OCI-LY7 (cell line): ENCODE results near the gene LMAN2L. TPM values are rescaled to one million over a fixed set of nuclear protein-coding genes. Genes with fewer than 3 reads are reported as not detected.
"Not testable (repeated sequence)": the region's sequence is repeated elsewhere in the genome, so short reads cannot be mapped to it uniquely, and the experiment has no call there.

Experiments
- BruUV-seq: library from RNA; stranded (reverse); fragments of 400-500 nt; replicated peaks from 2 replicates; lab custom pipeline; 2021; lab: Mats Ljungman, UMichigan
- CTCF ChIA-PET: fragments of 300-600 bp; sonication (Branson Sonifier 250); formaldehyde crosslinking; loops from one replicate; lab custom pipeline; 2022; ENCODE audit warnings: antibody characterized with exemption; ENCODE audit not compliant: unreplicated experiment; lab: Charles Lee
- POLR2A ChIA-PET: fragments of 300-600 bp; sonication (Branson Sonifier 250); formaldehyde crosslinking; loops from one replicate; lab custom pipeline; 2022; ENCODE audit warnings: antibody characterized with exemption; lab: Charles Lee
- DNase-seq: peaks from one replicate; pipeline ENCODE4 v3.0.0-alpha.2; 2015; ENCODE audit warnings: low spot score
- H2AFZ ChIP-seq: fragments of 200-600 bp; sonication (generic), shearing (Covaris generic); 2 replicates; pipeline ENCODE4 v1.6.1; 2014; ENCODE audit warnings: mild to moderate bottlenecking, antibody characterized with exemption, low read length, moderate library complexity
- H3K27ac ChIP-seq: fragments of 200-600 bp; sonication (generic); 2 replicates; pipeline ENCODE4 v1.5.1; 2014; ENCODE audit warnings: mixed run types, low read depth, mild to moderate bottlenecking, moderate library complexity, low read length, inconsistent platforms; ENCODE audit not compliant: poor library complexity, severe bottlenecking
- H3K36me3 ChIP-seq: fragments of 200-600 bp; sonication (generic); 2 replicates; pipeline ENCODE4 v1.6.1; 2014; ENCODE audit warnings: mild to moderate bottlenecking, antibody characterized with exemption, low read length, moderate library complexity, mixed read lengths; ENCODE audit not compliant: insufficient read depth
- H3K4me1 ChIP-seq: fragments of 200-600 bp; sonication (generic); 2 replicates; pipeline ENCODE4 v1.5.1; 2014; ENCODE audit warnings: mild to moderate bottlenecking, low read length; ENCODE audit not compliant: insufficient read depth, poor library complexity, severe bottlenecking
- H3K4me2 ChIP-seq: fragments of 200-600 bp; sonication (generic); 2 replicates; pipeline ENCODE4 v1.6.1; 2014; ENCODE audit warnings: mild to moderate bottlenecking, low read length
- H3K4me3 ChIP-seq: fragments of 200-600 bp; sonication (generic); 2 replicates; pipeline ENCODE4 v1.5.1; 2014; ENCODE audit warnings: mild to moderate bottlenecking, low read depth, low read length; ENCODE audit not compliant: poor library complexity, severe bottlenecking
- H3K79me2 ChIP-seq: fragments of 200-600 bp; sonication (generic); 2 replicates; pipeline ENCODE4 v1.6.1; 2016; ENCODE audit warnings: low read depth, mild to moderate bottlenecking, low read length, moderate library complexity, mixed read lengths; ENCODE audit not compliant: insufficient read depth
- H3K9me2 ChIP-seq: fragments of 200-600 bp; sonication (generic); 2 replicates; pipeline ENCODE4 v1.6.1; 2016; ENCODE audit warnings: mild to moderate bottlenecking, low read length, mixed read lengths; ENCODE audit not compliant: insufficient read depth
- H3K9me3 ChIP-seq: fragments of 200-600 bp; sonication (generic); 2 replicates; pipeline ENCODE4 v1.6.1; 2014; ENCODE audit warnings: mild to moderate bottlenecking, mixed run types, low read length, mixed read lengths
- H4K20me1 ChIP-seq: fragments of 200-600 bp; sonication (generic); 2 replicates; pipeline ENCODE4 v1.6.1; 2014; ENCODE audit warnings: mild to moderate bottlenecking, antibody characterized with exemption, low read length, moderate library complexity, mixed read lengths; ENCODE audit not compliant: insufficient read depth
- EZH2phosphoT487 ChIP-seq: fragments of 200-600 bp; sonication (generic); IDR thresholded peaks from 2 replicates; pipeline ENCODE4 v1.6.1; 2018; ENCODE audit warnings: low read depth, borderline replicate concordance, mild to moderate bottlenecking, mixed run types, antibody characterized with exemption, low read length, moderate library complexity, mixed read lengths
- intact Hi-C: fragments of 100-400 bp; cut with micrococcal nuclease; formaldehyde crosslinking; loops from one replicate; pipeline ENCODE4 v1.10.0; 2022; ENCODE audit not compliant: unreplicated experiment
- total RNA-seq, 2 experiments: library from RNA; depleted of rRNA in 1 of 2; stranded (reverse); fragments of >200 nt in 1 of 2; shearing (Covaris generic) in 1 of 2; gene quantifications; 2 replicates each; pipeline ENCODE4 v1.2.3, GENCODE V29; 2014 to 2022
- TF ChIP-seq, protein P1 (sequence below): fragments of 200-600 bp; sonication (generic); conservative IDR thresholded peaks from 2 replicates; pipeline ENCODE4 v1.5.1; 2014; ENCODE audit warnings: mild to moderate bottlenecking, antibody characterized with exemption, low read length, moderate library complexity, mixed read lengths

LMAN2L gene
- total RNA-seq, 2 experiments from 2014 or later = 11.3 to 12.9 TPM

DNA sequence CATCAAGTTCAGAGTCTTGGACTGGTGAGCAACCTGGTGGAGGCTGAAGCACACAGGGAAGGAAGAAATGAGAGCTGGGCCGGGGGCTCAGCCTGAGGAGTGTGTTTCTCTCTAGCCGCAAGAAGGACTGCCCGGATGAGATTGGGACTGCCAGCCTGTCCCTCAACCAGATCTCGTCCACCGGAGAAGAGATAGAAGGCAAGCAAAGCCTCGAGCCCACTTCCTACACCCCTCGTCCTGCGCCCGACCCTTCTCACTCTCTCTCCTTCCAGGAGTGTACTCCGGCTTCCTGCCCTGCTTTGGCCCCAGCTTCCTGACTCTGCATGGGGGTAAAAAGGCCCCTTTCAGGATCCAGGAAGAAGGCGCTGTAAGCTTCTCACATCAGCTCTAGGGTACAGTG is 71.1 kb downstream of the LMAN2L start:
- H4K20me1 ChIP-seq = no peaks in the 10 kb centered on the region
- H3K27ac ChIP-seq = no peak overlapping the region
- H3K4me3 ChIP-seq = no peak overlapping the region
- ChIA-PET POLR2A (no interaction called here), CTCF (interaction anchor here (0.5 kb wide), 1 partner anchor 265 kb away, joined by 3 read pairs; no protein-coding TSS in a partner anchor)
- DNase-seq = no peak
- H3K4me2 ChIP-seq = no peak overlapping the region
- H3K9me2 ChIP-seq = no peaks in the 10 kb centered on the region
- no peaks in the 10 kb centered on the region for H3K79me2 ChIP-seq
- no TSS peak for BruUV-seq
- H2AFZ ChIP-seq = no peak overlapping the region
- TF ChIP-seq EZH2phosphoT487 = no peak
- TF ChIP-seq, protein P1, sequence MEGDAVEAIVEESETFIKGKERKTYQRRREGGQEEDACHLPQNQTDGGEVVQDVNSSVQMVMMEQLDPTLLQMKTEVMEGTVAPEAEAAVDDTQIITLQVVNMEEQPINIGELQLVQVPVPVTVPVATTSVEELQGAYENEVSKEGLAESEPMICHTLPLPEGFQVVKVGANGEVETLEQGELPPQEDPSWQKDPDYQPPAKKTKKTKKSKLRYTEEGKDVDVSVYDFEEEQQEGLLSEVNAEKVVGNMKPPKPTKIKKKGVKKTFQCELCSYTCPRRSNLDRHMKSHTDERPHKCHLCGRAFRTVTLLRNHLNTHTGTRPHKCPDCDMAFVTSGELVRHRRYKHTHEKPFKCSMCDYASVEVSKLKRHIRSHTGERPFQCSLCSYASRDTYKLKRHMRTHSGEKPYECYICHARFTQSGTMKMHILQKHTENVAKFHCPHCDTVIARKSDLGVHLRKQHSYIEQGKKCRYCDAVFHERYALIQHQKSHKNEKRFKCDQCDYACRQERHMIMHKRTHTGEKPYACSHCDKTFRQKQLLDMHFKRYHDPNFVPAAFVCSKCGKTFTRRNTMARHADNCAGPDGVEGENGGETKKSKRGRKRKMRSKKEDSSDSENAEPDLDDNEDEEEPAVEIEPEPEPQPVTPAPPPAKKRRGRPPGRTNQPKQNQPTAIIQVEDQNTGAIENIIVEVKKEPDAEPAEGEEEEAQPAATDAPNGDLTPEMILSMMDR = no peak
- H3K9me3 ChIP-seq = no peaks in the 10 kb centered on the region
- intact Hi-C loops = no loop called here
- no peaks in the 10 kb centered on the region for H3K4me1 ChIP-seq
- H3K36me3 ChIP-seq = no peaks in the 10 kb centered on the region

DNA sequence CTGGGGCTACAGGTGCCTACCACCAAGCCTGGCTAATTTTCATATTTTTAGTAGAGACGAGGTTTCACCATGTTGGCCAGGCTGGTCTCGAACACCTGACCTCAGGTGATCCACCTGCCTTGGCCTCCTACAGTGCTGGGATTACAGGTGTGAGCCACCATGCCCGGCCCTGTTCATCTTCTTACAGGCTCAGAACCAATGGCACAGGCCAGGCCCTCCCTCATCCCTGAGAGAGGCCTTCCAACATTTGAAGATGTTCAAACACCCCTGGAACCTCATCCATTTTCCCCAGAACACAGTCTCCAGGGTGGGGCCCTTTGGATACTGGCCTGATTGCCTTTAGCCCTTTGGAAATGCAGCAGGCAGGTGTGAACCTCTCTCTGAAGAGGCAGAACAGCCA is 74.1 kb downstream of the LMAN2L start:
- intact Hi-C loops, CTCF ChIA-PET, H4K20me1 ChIP-seq, H3K36me3 ChIP-seq, H3K9me2 ChIP-seq, H3K27ac ChIP-seq, BruUV-seq, H3K4me1 ChIP-seq, H3K4me3 ChIP-seq, H3K9me3 ChIP-seq, H3K4me2 ChIP-seq, DNase-seq, H3K79me2 ChIP-seq, H2AFZ ChIP-seq: not testable (repeated sequence)
- POLR2A ChIA-PET = interaction anchor here (0.7 kb wide), 1 partner anchor 36 kb away, joined by 3 read pairs; no protein-coding TSS in a partner anchor

DNA sequence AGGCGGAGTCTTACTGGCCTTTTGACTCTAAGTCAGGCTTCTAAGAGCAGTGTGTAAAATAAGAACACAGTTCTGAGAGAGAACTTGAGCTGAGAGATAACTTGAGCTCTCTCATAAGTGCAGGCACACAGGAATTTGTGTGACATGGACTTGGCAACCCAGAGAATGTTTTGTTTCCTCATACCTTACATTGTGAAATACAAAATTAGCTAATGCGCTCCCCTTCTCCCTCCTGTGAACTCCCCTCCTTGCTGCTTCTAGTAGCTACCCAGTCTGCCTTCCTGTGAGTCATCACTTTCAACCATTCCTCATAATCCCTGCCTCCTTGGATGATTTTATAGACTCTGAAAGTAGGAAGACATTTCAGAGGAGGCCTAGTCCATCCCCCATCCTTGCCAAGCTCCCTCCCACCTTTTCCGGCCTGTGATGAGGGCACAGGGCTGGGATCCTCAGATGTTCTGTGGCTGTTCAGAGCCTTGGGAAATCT is 74.7 kb downstream of the LMAN2L start:
- POLR2A ChIA-PET = interaction anchor here (0.7 kb wide), 1 partner anchor 36 kb away, joined by 3 read pairs; no protein-coding TSS in a partner anchor
- no peaks in the 10 kb centered on the region for H3K36me3 ChIP-seq
- H3K27ac ChIP-seq = no peak overlapping the region
- no peaks in the 10 kb centered on the region for H3K9me3 ChIP-seq
- no peaks in the 10 kb centered on the region for H3K79me2 ChIP-seq
- BruUV-seq = no TSS peak
- H2AFZ ChIP-seq = no peak overlapping the region
- intact Hi-C loops = no loop called here
- DNase-seq = no peak
- no peaks in the 10 kb centered on the region for H3K4me1 ChIP-seq
- no peak overlapping the region for H3K4me3 ChIP-seq
- H3K9me2 ChIP-seq = no peaks in the 10 kb centered on the region
- H3K4me2 ChIP-seq = no peak overlapping the region
- CTCF ChIA-PET = no interaction called here
- H4K20me1 ChIP-seq = no peaks in the 10 kb centered on the region
- TF ChIP-seq, protein P1 = no peak
- no peak for TF ChIP-seq EZH2phosphoT487
